ENCODE data around the gene LATS2. TPM values are rescaled to one million over a fixed set of nuclear protein-coding genes. Genes with fewer than 3 reads are reported as not detected.
A peak's percentile ranks its signal among the peaks of the same experiment; 100 is the strongest.
"Not testable (repeated sequence)": the region's sequence is repeated elsewhere in the genome, so short reads cannot be mapped to it uniquely, and the experiment has no call there.

The LATS2 gene
- total RNA-seq, 4 donors from 2014 or later: 7.7 to 18.9 (median 10.7) TPM

DNA sequence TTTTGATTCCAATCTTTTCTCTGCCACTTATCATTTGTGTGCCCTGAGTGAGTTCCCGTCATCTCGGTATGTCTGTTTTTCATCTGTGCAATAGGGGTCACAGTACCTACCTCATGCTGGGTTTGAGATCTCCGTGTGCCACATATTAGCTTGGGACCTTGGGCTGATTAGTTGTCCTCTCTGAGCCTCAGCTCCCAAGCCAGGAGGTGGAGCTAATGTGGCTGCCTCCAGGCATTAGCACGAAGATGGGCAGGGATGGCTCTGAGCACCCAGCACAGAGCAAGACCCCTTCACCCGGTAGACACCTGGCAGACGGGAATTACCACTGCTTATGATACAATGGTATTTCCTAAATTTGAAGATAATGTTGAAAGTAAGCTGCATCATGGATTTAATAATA lies 123.1 kb downstream of the LATS2 start:
- WGBS, 2 donors: 90 to 100% methylated on average over 2 to 5 of the region's 6 CpGs
- Histone ChIP-seq H3K36me3 (no peaks in the 10 kb centered on the region), H3K4me3 (no peak overlapping the region), H3K27me3 (no peaks in the 10 kb centered on the region), H3K9me3 (no peaks in the 10 kb centered on the region), H3K4me1 (peaks cover 0 to 22% (median 13%) of the 10 kb centered on the region in 3 donors), H3K27ac (no peak overlapping the region)
- intact Hi-C loops (cut with DNase I): no loop called here
- TF ChIP-seq CTCF (IDR thresholded peaks at IDR 0.05): no peak
- TF ChIP-seq POLR2A (IDR thresholded peaks at IDR 0.05): no peak
- no peak for DNase-seq

DNA sequence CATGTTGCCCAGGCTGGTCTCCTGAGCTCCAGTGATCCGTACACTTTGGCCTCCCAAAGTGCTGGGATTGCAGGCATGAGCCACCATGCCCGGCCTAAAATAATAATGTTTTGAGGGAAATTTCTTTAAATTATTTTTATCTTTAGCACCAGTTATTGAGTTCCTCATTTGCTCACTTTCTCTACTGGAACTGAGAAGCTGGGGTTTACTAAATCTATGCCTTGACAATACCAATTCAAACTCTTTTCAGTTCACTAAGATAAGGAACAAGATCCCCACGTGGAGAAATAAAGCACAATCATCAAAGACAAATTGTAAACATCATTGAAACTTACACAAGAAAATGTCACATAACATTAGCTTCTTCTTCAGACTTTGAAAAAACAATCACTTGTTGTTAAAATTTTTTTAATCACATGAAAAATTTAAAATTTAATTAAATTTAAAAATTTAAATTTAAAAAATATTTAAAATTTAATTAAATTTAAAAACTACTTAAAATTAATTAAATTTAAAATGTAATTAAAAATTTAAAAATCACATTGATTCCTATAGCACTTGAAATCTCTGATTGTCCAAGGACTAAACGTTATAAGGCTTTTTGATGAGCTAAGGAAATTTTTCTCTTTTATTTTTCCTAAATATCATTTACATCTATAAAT lies 133.7 kb downstream of the LATS2 start:
- intact Hi-C loops (cut with DNase I): loop anchor here (10.0 kb wide), 2 partner anchors 213 to 433 kb away; no protein-coding TSS in a partner anchor
- 58 to 66% methylated on average over 4 of the region's 4 CpGs for WGBS, 2 donors

DNA sequence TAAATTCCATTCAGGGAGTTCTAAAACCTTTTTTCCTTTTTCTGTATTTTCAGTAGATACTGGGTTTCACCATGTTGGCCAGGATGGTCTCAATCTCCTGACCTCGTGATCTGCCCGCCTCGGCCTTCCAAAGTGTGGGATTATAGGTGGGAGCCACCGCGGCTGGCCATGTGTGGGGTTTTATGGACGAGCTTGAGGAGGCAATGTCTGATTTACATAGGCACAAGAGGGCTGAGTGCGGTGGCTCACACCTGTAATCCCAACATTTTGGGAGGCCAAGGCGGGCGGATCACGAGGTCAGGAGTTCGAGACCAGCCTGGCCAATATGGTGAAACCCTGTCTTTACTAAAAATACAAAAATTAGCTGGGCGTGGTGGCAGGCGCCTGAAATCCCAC lies 136.0 kb downstream of the LATS2 start:
- intact Hi-C loops (cut with DNase I): loop anchor here (10.0 kb wide), 2 partner anchors 211 to 431 kb away; no protein-coding TSS in a partner anchor
- H3K4me3 ChIP-seq, DNase-seq, H3K4me1 ChIP-seq, H3K9me3 ChIP-seq, H3K36me3 ChIP-seq, H3K27me3 ChIP-seq, H3K27ac ChIP-seq: not testable (repeated sequence)
- WGBS, 2 donors: 59 to 76% methylated on average over 12 of the region's 13 CpGs

More for the DNA sequence above, 133.7 kb downstream of the LATS2 start:
- no peaks in the 10 kb centered on the region for H3K4me1 ChIP-seq
- H3K27ac ChIP-seq: no peak overlapping the region
- H3K36me3 ChIP-seq: no peaks in the 10 kb centered on the region
- H3K9me3 ChIP-seq: no peaks in the 10 kb centered on the region
- TF ChIP-seq POLR2A (IDR thresholded peaks at IDR 0.05) (no peak), CTCF (IDR thresholded peaks at IDR 0.05) (no peak)
- H3K27me3 ChIP-seq: no peaks in the 10 kb centered on the region
- H3K4me3 ChIP-seq: no peak overlapping the region
- DNase-seq: no peak

DNA sequence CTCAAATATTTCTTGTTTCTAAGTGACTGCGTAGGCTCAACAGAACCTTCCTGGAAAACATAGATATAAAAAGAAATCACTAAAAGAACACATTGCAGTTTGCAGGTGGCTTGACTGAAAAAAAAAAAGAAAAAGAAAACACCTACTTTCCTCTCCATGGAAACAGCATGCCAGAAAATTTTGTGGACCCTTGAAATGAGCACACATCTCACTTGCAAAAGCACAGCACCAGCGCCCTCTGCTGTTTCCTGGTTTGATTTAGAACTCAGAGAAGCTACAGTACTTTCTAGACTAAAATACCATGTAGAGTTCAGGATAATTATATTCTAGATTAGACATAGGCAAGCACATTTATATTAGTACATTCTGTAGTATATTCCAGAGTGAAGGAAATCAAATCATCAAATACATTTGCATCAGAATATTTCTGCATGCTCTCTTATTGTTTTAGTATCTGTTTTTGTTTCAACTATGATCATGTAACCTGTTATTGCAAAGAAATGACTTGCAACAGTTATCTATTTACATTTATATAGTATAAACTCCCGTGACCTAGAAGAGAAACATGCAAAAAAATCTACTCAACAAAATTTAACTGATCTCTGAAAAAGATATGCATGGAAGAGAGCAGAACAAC lies 136.5 kb downstream of the LATS2 start:
- TF ChIP-seq CTCF (IDR thresholded peaks at IDR 0.05) (peak; percentile 19 to 75 (median 57)), POLR2A (IDR thresholded peaks at IDR 0.05) (no peak)
- Histone ChIP-seq H3K36me3 (no peaks in the 10 kb centered on the region), H3K9me3 (no peaks in the 10 kb centered on the region), H3K4me1 (no peaks in the 10 kb centered on the region), H3K27ac (no peak overlapping the region), H3K4me3 (no peak overlapping the region), H3K27me3 (no peaks in the 10 kb centered on the region)
- WGBS, 2 donors: 29 to 34% methylated on average over 3 of the region's 3 CpGs
- DNase-seq: peak; percentile 9
- intact Hi-C loops (cut with DNase I): loop anchor here (10.0 kb wide), 2 partner anchors 210 to 430 kb away; no protein-coding TSS in a partner anchor

- TF ChIP-seq CTCF (IDR thresholded peaks at IDR 0.05) (no peak), POLR2A (IDR thresholded peaks at IDR 0.05) (no peak)
- WGBS, 2 donors: 91 to 94% methylated on average over 4 of the region's 4 CpGs
- Histone ChIP-seq H3K4me1 (no peaks in the 10 kb centered on the region), H3K27ac (no peak overlapping the region), H3K27me3 (no peaks in the 10 kb centered on the region), H3K9me3 (no peaks in the 10 kb centered on the region), H3K4me3 (no peak overlapping the region), H3K36me3 (no peaks in the 10 kb centered on the region)
- intact Hi-C loops (cut with DNase I): loop anchor here (10.0 kb wide), 2 partner anchors 208 to 428 kb away; no protein-coding TSS in a partner anchor
- DNase-seq: no peak
These were observed 138.1 kb downstream of the LATS2 start for GRCh38 chr13:20923272-20923671.

Small RNAs within 50 kb of the gene (small RNA-seq; reads per million reads assigned to genes)
- gene PPIAP27: 0 reads per million in 4 donors
- 0 to 0.30 (median 0) reads per million in 4 donors for gene RNU4-9P

Other genes with a start within 250 kb of the LATS2 start
- 10 to 100 TPM in 3 of 4 donors, 1 to 10 TPM in 1; 8.8 to 25.0 (median 18.6) TPM for gene XPO4, start 158.8 kb downstream of the LATS2 start, total RNA-seq
- 10 to 100 TPM; 53.5 to 67.3 (median 59.4) TPM for gene SAP18, start 78.5 kb upstream of the LATS2 start, total RNA-seq
- 10 to 100 TPM in 2 of 4 donors, 1 to 10 TPM in 2; 3.4 to 20.8 (median 7.9) TPM for gene SKA3, start 115.0 kb upstream of the LATS2 start, total RNA-seq
- gene MRPL57, start 115.1 kb upstream of the LATS2 start, total RNA-seq: 10 to 100 TPM; 26.2 to 38.6 (median 30.8) TPM

Measured in esophagus squamous epithelium (tissue), 5 donors.